NCI-H1694 treated with DMSO at 0.1 percent for 48 hours (cell line): ENCODE measurements around the gene ZNF831.

Experiments
- DNase-seq: peaks from one replicate; lab custom pipeline; 2025; lab: John Stamatoyannopoulos, UW

Gene ZNF831

DNA sequence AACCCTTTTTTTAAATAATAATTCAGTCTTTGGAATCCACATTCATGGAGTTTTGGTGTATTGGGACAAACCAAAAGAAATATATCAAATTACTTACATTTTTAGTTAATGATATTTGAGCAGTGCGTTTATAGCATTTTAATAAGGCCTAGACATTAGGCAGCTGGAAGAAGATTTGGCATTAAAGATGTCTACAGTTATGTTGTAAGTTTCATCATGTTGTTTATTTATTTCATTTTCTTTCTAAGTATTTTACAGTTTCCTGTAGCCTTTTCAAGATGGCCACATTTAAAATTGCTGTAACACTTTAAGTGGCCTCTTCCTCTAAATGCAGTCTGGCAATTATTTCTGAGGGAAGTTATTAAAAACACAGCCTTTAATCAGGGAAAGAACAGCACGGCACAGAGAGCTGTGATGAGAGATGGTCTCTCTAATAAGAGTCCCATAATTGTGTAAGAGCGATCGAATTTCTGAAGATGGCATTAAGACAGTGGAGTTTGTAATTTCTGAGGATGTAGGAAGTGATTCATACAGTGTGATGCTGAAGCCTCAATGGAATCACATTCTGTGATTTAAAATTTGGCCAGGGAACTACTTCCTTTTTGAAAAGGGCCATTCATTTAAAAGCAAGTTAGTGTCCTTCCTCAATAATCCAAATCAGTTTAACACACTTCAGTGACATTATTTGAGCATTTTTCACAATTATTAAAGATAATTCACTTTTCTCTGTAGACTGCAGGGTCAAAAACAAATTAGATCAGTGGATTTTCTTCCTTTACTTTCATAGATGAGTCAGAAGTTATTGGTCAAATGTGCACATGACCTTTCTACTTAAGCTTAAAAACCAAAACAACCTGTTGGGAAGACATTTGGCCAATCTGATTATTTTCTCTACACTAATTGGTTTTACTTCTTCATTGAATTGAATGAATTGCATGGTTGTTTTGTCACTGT, 84.4 kb downstream of the ZNF831 start:
- no peak for DNase-seq

DNA sequence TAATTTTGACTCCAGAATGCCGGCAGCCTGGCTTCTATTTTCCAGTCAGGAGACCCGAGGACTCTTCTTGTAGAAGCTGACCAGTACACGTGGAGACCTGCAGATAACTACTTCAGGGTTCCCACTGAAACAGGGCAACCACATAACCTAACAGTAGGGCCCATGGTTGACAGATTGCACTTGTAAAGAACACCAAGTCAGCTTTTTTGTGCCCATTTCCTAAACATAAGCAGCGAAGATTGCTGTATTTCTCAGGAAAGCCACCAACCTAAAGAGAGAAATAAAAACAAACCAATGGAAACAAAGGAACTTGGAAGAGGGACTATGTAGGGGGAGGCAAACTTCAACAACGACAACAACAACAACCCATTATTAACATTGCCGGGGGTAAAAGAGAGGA, 86.7 kb downstream of the ZNF831 start:
- DNase-seq: no peak

DNA sequence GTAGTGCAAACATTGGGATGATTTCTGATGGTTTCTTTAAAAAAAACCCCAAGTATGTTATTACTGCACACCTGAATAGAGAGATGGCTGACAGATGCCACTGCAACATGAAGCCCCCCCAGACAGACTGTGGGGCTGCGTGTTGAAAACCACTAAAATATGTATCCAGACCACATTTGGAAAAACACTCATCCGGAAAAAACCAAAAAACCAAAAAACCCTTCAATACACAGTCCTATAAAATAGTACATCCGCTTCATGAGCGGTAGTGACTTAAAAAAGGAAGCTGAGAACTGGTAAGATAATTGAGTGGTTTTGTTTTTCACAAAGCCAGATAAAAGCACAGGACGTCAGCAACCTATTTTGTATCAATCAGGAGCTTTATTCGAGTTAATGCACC, 89.7 kb downstream of the ZNF831 start:
- DNase-seq: no peak

DNA sequence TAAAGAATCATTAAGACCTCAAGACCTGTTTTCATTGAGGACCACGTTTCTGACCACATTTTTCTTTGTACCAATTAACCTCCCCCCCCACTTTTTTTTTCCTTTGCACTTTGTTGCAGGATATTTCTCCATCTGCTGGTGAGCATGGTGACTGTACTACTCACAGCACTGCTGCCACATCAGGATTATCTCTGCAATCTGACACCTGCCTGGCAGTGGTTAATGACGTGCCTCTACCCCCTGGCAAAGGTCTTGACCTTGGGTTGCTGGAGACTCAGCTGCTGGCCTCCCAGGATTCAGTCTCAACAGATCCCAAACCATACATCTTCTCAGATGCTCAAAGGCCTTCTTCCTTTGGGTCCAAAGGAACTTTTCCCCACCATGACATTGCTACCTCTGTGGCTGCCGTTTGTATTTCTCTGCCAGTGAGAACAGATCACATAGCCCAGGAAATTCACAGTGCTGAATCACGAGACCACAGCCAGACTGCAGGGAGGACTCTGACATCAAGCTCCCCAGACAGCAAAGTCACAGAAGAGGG, 90.2 kb downstream of the ZNF831 start:
- DNase-seq: no peak

DNA sequence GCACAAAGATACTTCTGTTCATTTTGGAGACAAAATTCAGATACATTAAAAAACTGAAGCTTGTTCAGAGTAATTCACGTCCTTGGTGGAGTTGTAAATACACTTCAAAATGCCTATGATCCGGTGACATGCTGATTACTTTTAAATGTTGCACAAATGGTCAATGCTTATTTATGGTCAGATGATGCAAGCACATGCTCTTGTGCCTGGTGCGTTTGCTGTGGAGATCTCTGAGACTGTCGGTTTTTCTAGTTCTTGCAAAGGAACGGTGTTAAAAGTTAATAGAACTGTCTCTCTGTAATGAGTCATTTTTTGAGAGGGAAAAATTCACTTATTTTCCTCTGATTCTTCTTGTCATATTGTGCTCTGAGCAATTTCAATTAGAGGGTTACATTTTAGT, 91.6 kb downstream of the ZNF831 start:
- no peak for DNase-seq

DNA sequence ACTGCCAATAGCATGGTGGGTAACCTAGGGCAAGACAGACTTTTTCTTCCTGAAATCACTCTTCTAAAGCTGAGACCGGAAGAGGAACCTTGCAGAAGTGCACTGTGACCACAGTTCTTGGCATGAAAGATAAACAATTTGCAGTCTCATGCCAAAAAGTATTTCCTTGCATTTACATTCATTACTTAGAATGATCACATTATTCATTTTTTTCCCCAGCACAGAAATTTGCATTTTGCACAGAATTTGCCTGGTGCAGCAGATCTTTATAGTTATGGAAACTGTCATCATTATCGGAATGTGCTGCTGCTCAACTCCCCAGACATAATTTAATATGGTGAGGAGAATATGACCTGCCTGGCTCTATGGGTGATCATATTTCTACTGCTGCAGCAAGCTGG, 94.6 kb downstream of the ZNF831 start:
- no peak for DNase-seq

DNA sequence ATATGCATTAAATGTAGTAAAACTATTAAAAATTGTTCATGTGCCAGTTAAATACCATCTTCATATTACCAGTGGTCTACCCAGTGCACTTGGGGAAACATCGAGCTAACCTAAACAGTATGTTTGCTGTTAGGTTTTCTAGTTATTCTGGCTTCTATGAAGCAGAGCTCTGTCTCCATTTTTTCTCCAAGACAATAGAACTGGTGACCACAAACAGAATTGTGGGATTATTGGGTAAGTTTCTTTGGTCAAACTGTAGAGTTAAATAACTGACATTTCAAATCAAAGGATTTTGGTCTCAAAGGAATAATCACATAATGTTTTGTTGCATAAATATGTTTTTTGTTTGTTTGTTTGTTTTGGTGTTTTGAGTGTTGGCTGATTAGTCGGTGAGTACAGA, 96.3 kb downstream of the ZNF831 start:
- DNase-seq: no peak

DNA sequence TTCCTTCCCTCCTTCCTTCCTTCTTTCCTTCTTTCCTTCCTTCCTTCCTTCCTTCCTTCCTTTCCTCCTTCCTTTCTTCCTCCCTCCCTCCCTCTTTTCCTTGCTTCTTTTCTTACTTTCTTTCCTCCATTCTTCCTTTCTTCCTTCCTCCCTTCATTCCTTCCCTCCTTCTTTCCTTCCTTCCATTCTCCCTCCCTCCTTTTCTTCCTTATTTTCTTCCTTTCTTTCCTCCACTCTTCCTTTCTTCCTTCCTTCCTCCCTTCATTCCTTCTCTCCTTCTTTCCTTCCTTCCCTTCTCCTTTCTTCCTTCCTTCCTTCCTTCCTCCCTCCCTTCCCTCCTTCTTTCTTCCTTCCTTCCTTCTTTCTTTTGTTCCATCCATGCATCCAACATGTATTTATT, 101.7 kb downstream of the ZNF831 start:
- DNase-seq: no peak

DNA sequence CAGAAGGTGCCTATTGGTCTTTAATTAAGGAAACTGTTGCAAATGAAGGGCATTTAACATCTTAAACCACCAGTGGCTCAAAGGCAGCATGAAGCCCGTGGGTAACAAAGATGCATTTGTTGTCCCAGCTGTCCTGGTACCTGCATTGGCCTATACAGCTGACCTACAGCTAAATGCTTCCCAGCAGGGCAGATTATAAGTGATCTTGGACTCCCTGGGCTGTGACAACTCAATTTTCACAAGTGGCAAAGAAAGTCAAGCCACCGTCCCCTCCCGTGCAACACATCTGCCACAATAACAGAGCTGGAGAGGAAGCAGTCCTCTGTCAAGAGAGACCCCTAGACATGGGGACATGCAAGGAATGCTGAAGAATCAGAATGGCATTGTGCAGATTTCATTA, 105.2 kb downstream of the ZNF831 start:
- no peak for DNase-seq

DNA sequence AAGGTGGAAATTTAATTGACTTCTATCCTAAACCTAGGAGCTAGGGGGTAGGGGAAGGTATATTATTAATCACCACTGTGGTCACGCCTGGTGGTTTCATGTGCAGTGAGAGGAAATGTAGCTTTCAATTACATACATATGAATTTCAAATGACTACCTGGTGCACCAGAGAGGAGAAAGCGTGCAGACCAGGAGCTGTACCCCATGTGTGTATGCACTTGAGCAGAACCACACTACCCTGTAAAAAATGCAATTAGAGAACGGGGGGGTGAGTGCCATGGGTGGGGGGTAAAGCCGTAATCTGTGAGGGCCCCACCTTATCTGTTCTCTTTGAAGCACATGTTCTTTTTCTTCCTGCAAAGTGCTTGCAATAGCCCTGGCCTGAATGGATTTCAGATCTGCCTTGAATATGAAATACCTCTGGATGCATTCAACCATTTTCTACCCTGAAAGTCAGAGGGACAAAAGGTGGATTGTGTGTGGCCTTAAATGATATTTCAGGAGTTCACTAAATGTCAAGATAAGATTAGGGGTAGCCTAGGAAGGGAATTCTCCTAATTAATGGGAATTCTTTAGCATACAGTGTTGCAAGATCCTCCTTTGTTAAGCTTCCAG, 105.9 kb downstream of the ZNF831 start:
- no peak for DNase-seq

DNA sequence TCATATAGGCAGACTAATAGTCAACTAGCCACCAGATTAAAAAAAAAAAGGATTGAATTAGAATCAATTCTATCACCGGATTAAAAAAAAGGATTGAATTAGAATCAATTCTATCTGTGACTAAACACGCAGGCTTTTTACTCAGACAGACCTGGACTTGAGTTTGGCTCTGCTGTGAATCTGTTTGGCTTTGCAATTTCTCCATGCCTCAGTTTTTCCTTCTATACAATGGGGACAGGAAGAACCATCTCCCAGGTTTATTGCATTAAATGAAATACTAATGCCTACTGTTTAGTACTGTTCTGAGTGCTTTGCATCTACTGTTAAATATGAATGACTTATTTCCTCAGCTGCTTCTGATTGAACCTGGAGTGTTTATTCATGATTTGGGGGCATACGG, 106.8 kb downstream of the ZNF831 start:
- DNase-seq: no peak

DNA sequence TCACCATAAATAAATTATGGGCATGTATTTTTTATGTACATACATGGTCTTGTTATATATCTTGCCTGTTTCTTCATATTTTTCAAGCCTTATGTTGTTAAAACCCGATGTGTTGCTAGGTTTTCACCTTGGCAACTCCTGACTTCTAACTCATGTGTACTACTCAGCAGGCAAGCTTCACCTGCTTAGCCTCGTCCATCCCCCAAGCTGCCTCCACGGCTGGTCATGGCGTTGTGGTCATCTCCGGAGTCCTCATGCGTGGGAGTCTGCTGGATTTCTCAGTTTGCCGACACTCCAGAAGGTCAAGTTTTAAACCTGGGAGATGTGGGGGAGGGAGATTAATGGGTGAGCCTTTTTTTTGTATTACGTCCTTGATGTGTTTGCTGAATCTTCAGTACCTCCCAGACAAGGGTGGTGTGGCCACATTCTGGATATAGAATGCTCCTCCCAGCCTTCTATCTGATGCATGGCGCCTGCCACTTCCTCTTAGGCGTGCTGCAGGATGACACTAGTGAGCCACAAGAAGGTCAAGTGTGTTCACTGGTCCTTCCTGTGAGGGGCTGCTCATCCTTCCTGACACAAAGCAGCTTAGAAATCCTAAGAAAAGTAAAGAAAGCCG, 110.2 kb downstream of the ZNF831 start:
- no peak for DNase-seq

DNA sequence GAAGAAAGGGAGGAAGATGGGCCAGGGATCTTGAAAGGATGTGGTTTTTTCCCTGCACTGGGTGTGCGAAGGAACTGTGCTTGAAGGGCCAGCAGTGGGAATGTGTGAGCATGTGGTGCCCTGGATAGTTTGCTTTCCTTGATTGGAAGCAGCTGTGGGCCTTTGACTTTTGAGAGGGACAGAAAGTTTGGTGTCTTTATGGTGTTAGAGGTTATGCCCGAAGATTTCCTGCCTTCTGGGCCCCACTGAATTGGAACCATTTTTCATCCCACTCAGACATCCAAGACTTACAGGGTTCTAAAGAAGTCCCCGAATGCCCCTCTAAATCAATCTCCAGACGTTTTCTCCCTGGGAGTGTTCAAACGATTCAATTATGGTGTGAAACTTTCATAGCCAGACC, 113.3 kb downstream of the ZNF831 start:
- no peak for DNase-seq

DNA sequence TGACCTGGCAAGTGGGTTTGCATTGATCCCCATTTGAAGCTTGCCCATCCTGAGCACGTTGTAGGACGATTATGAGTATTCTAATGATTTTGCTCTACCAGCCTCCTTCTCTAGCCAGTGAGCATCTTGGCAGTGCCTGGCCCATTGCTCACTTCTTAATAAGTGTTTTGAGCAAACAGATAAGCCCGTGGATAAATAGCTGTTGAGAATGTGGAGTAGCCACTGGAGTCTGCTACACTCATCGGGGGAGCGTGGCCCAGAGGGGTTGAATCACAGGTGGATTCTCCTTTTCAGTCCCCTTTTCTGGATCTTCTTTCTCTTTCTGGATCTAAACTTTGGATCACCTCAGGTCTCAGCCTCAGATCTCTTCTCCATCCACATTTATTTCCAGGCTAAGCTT, 120.8 kb downstream of the ZNF831 start:
- DNase-seq: no peak

DNA sequence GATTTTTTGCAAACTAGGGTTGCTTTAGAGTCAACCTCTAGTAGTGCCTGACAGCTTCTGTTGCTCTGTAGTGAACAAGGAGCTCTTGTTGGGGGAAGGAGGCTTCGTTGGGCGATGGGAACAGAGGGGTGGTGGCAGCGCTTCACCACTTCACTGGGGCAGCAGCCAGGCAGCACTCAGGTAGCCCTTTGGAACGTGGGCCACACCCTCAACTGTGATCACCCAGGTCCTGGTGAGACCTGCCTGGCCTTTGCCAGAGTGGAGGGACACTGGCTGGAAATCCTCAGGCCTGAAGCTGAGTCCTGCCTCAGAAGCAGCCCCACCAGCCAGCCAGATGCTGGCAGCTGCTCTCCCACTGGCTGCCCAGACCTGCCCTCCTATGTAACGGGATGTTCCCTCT, 126.4 kb downstream of the ZNF831 start:
- no peak for DNase-seq

DNA sequence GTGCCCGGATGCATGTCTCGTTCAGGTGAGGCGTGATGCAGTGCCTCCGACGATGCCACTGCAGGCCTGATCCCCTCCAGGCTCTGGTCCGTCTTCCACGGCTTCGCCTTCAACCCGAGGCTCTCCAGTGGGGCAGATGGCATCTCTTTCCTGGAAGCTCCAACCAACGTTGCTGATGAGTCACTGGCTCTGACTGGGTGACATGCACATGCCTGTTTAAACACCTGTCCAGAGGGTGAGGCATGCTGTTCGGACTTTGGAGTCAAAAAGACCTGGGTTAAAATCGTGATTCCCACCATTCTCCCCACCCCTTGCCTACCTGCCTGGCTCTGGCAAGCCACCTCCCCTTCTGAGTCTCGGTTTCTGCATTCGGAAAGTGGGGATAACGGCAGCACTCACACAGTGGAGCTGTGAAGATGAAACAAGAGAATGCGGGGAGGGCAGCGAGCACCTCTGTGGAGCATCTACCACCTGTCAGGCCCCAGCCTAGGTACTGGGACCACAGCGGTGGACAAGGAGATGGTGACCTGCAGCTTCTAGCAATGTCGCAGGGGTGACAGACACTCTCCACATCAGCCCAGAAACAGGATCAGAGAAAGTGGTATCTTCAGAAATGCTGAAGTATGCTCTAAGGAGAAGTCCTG, 128.2 kb downstream of the ZNF831 start:
- no peak for DNase-seq

DNA sequence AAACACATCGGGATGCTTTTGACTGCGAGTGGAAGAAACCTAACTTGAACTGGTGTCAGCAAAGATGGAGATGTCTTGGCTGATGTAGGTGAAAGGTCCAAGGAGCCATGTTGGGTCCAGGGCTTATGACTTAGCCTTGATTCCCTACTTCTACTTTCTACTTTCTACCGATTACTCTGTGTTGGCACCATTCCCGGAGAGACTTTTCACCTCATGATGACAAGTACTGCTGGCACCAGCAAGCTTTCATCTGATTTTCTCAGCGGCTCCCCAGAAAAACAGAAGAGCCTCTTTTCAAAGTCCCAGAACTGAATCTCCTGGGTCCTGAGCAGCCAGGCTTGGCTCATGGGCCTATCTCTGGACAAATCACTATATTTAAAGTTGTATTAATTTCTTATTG, 131.9 kb downstream of the ZNF831 start:
- no peak for DNase-seq

DNA sequence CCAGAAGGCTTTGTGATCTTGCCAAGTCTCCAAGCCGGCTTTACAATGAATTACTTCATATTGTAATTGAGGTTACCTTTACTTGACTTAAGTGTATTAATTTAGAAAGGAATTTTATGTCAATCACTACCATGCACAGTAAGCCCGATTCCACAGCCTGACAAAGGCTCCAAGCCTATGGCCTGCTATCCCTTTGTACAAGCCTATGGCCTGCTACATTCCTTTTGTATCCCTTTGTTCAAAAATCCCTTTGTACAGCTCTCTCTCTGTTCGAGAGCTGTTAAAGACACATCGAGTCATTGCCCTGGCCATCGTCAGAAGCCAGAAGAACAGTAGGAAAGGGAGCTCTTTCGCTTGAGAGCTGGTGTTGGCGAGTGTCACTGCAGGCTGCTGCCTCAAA, 134.1 kb downstream of the ZNF831 start:
- no peak for DNase-seq

DNA sequence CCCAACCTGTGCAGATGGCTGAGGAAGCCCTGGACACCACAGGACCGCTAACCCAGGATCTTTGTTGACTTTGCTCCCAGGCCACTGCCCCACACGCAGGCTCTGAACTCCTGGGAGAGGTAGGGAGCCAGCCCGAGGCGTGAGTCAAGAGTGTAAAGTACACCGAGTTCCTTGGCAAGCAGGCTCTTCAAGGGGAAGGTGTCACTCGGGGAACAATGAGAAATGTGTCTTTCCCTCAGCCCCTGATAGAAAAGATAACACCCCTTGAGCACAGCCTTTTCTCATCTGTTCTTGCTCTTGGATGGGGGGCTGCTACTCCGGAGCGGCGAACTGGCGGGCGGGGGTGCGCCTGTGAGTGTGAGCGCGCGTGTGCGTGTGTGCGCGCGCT, 136.3 kb downstream of the ZNF831 start:
- no peak for DNase-seq

DNA sequence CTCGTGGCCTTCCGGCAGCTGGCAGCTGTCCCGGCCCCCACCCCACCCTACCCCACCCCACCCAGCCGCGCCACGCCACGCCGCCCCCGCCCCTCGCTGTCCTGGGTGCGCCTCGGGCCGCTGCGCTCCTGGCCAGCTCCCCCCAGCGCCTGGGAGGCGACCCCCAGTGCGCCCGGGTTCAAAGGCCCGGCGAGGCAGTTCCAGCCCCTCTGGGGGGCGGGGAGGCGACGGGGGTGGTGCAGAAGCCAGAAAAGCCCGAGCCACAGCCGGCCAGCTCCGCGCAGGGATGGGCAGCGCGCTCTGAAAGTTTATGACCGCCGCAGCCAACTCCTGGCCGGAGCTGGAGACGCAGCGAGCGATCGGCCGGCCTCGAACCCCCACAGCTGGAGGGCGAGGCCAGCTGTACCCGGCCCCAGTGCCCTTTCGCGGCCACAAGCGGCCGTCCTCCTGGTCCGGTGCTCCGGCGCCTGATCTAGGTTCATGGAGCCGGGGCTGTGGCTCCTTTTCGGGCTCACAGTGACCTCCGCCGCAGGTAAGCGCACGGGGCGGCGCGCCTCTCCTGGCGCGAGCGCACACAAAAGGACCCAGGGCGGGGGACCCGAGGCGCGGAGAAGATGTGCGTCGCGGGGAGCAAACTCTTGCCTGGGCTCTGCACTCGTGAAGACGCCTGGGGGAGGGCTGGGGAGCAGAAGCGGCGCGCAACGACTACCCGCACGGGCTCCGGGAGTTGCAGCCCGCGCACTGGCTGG, 136.9 kb downstream of the ZNF831 start, which contains the start of gene EDN3:
EDN3 (plus strand) TSS at position 279 of the 749 bp plus-strand sequence; CDS start at position 481, 202 bp downstream.
- DNase-seq: no peak

DNA sequence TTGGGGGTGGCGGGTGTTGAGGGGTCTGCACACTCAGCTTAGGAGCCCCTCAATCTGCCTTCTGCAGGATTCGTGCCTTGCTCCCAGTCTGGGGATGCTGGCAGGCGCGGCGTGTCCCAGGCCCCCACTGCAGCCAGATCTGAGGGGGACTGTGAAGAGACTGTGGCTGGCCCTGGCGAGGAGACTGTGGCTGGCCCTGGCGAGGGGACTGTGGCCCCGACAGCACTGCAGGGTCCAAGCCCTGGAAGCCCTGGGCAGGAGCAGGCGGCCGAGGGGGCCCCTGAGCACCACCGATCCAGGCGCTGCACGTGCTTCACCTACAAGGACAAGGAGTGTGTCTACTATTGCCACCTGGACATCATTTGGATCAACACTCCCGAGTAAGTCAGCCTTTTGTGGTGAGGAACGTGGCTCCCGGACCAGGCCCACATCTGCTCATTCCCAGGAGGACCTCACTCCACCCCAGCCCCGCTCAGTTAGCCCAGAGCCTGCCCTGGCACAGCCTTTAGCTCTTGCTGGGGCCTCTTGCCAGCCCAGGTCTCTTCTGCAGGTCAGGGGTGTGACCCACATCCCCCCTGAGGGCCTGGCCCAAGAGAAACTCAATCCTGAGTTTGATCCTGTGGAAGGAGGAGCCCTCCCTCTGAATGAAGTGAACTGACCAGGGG, 137.9 kb downstream of the ZNF831 start:
- no peak for DNase-seq
